GM19395 (cell line): ENCODE results near the gene ZNF710.

Experiments used
- ATAC-seq: cut with Tn5 transposase; IDR thresholded peaks from one replicate; pipeline ENCODE4 v1.9.1; 2021; ENCODE audit warnings: mild to moderate bottlenecking, moderate library complexity; ENCODE audit not compliant: unreplicated experiment

The ZNF710 gene

DNA sequence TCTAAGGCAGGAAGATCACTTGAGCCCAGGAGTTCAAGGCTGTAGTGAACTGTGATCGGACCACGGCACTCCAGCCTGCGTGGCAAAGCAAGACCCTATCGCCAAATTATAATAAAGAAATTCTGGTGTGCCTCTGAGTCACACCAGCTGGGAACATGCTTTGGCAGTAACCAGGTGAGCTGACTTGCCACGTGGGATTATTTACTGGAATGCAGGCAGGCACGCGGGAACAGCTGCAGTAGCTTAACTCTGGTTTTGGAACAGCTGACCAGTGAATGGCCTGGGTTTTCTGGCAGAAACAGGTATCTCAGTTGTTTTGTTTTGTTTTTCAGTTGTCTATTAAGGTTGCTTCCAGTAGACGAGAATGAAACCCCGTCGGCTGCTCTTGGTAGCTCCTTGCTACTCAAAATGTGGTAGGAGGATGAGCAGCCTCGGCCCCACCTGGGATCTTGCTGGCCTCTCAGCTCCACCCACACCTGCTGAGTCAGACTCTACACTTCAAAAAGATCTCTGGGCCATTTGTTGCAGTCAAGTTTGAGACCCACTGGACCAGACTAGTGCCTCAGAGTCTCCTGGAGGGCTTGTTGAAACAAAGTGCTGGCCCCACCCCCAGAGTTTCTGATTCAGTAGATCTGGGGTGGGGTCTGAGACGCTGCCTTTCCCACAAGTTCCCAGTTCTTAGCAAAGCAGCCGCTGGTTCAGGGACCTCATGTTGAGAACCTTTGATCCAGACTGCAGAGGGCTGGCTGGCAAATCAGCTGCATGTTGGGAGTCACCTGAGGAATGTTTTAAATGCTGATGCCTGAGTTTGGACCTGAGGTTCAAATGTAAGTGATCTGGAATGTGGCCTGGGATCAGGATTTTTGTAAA is 74.5 kb downstream of the ZNF710 start:
- ATAC-seq: no peak

DNA sequence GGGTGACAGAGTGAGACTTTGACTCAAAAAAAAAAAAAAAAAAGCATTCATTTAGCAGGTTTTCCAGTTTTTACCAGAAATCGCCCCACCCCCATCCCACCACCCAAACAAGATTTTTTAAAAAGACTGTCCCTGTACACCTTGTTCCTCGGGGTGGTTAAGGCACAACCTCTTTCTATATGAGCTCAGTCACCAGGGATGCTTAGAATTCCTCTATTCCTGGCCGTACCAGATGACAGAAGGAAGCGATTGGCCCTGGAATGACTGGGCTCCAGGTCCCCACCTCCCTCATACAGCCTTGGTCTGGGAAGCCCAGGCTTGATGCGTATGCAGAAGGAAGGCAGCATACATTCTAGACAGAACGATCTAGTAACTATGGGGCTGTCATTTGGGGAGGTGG is 75.6 kb downstream of the ZNF710 start:
- ATAC-seq: no peak

DNA sequence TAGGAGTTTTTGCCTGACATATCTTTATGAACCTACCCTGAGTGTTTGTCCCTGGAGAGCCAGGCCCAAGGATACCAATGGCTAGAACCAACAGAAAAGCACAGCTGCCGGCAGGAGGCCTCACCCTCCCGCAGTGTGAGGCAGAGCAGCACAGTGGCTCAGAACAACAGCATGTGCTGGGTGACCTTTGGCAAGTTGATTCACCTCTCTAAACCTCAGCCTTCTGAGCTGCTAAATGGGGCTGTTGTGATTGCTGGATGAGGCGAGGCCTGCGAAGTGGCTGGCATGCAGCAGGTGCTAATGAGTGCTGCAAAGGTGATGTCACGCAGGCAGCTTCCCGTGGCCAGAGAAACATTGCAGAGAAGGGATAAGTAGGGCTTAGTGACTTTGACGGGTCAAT is 77.8 kb downstream of the ZNF710 start:
- no peak for ATAC-seq

DNA sequence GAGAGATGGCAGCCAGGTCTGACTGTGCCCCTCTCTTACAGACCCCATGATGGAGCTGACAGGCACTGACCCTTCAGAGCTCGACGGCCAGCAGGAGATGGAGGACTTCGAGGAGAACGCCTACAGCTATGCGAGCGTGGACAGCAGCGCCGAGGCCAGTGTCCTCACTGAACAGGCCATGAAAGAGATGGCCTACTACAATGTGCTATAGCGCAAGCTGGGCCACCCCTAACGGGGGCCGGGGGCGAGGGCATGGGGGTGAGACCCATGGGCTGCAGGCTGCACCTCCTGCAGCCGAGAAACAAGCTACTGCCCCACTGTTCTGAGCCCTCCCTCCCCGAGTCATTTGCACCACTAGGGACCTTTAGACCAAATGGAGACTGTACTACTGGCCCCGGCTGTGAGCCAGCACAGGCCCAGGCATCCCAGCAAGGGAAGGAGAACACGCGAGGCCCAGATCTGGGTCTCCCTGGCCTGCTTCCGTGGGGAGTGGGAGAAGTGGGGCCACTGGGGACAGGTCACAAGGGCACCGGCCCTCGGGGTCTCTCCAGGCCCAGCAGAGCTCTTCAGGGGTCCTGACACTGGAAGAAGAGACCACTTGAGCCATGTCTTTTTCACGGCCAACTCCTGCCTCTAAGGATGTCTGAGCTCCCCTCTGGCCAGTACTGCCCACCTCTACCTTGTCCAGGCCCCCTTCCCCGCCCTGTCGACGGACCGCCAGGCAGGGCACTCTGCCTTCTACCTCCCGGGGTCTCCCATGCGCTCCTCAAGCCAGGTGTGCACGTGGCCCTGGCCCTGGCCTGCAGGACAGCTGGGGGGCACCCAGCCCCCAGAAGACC is 78.7 kb downstream of the ZNF710 start:
- ATAC-seq: no peak

DNA sequence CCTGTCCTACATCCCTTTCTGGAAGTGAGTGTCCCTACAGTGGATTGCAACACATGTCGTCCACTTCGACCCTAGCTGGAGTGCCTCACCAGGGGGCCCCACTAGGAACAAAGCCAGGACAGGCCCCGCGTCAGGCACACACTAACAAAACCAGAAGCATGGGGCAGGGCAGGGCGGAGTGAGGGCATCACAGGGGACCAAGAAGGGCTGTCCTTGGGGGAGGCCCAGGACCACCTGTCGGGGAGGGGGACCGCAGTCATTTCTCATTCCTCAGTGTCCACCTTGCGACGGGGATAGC is 79.3 kb downstream of the ZNF710 start:
- ATAC-seq: no peak

DNA sequence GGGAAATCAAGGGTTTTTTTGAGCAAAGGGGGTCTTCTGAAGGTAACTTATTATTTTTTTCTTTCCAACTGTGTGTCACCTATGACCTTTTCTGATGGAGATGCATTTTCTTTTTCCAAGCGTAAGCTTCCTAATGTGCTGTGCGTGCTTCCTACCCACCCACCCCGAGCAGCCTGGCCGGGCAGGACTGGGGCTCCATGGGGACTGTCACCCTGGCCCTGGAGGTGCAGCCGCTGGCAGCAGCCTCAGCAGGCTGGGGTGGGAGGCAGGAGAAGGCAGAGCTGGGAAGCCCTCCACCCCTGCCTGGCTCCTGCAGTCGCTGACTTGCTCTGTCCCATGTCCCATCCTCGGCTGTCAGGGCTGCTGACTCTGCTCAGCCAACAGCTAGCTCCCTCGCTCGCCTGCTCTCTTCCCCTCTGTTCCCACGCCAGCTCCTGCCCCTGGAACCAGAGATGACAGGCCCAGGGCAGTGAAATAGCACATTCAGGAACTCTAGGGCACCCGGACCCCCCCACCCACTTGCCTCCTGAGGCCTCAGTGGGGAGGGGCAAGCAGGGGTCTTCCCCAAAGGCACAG is 79.8 kb downstream of the ZNF710 start:
- ATAC-seq: no peak

DNA sequence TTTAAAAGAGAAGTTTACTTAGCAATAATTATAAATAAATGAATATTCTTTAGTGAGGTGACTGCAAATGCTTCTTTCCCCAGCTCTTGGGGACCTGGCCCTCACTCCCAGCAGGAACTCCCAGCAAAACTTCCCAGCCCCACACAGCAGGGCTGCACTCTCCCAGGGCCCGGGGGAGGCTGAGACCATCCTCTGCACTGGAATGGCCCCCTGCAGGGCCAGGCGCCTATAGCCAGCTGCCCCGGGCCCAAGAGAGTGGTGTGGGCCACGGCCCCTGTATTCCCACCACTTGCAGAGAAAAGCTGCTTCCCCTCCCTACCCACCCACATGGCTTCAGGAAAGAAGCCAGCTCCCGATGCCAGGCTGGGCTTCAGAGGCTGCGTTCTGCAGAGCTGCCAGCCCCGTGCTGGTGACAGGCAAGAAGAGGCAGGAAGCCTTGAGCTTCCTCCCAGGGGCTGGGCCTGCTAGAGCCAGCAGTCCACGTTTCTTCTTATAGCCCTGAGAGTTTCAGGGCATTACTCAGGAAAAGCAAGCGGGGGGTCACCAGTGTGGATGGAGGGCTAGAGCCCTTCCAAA is 81.1 kb downstream of the ZNF710 start:
- ATAC-seq: no peak

DNA sequence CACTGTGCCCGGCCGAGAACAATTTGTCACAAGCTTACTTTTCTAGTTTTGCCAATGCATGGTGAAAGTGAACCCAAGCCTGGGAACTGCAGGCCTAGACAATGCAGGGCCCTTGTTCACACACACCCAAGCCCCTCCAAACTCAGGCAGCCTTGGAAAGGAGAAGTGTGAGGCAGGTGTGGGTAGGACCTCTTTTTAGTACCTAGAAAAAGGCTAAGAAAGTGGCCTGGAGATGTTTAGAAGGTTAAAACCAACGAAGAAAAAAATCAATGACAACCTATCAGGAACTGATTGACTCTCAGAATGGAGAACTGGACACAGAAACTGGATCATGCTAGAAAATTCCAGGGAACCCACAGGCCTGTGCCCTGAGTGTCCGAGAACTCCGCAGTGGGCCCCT is 82.3 kb downstream of the ZNF710 start:
- no peak for ATAC-seq

DNA sequence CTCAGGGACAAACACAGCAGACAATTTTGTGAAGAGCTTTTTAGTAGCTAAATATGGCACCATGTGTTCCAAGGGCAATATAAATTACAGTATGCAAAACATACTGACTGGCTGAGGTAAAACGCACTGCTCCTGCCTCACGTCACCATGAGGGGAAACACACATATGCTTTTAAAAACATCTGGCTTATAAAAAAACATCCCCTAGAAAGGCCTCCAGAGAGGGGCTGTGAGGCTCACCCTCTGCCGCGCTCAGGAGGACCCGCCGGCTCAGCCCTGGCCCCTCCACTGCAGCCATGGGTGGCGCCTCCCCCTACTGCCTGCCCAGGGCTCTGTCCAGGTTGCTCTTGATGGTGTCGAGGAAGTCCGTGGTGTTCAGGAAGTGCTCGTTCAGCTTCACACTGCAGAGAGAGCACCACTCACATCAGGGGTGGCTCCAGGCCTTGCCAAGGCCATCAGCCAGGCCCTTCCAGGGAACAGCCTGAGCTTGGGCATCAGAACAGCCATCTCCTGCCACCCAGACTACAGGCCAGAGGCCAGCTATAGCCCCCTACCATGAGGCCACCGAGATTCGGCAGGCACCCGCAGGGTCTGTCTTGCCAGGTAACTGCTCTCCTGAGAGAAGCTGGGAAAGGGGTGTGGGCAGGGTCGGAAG is 83.0 kb downstream of the ZNF710 start:
- ATAC-seq: no peak

DNA sequence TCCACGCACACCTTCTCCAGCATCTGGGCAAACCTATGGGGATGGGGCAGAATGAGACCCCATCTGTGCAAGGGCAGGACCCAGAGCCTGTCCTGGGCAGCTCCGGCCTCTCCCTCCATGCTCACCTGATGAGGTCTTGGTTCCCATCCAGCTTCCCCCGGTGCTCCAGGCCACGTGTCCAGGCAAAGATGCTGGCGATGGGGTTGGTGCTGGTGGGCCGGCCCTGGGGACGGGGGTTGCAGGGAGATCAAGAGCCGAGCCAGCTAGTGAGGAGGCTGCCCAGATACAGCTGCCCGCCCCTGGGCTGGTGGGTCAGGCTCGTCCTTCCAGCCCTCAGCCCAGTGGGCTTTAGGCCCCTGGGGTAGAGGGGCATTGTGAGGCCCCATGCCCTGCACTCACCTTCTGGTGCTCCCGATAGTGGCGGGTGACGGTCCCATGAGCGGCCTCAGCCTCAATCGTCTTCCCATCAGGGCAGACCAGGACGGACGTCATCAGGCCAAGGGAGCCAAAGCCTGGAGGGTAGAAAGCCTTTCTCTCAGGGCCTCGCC is 83.8 kb downstream of the ZNF710 start:
- ATAC-seq: no peak

DNA sequence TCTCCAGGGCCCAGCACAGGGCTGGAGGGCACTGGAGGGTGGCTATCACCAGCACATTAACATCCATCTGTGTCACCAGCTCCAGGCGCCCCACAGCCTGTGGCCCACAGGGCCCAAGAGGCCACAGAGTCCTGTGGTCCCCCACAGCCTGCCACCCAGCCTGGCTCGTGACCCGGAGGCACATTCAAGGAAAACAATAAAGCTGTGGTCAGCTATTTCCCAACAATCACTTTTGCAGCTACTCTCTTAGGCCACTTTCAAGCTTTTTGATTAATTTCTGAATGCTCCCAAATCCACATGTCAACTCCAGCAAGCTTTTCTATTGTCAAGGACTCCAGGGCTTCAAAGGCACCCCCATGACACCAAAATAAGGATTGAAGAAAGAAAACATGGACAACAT is 84.4 kb downstream of the ZNF710 start:
- no peak for ATAC-seq

DNA sequence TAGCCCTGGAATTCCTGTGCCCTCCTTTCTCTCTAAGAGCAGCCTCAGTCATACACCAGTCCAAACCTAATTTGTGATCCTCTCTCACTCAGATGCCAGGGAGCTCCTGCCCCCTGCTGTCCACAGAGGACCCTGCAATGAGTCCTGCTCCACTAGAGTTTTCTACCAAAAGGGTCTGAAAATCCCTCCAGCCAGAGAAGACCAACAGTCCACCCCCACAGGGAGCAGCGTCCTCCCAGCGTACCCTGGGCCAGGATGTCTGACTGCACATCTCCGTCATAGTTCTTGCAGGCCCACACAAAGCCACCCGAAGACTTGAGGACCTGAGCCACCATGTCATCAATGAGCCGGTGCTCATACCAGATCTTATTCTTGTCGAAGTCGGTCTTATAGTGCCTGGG is 85.7 kb downstream of the ZNF710 start:
- no peak for ATAC-seq

DNA sequence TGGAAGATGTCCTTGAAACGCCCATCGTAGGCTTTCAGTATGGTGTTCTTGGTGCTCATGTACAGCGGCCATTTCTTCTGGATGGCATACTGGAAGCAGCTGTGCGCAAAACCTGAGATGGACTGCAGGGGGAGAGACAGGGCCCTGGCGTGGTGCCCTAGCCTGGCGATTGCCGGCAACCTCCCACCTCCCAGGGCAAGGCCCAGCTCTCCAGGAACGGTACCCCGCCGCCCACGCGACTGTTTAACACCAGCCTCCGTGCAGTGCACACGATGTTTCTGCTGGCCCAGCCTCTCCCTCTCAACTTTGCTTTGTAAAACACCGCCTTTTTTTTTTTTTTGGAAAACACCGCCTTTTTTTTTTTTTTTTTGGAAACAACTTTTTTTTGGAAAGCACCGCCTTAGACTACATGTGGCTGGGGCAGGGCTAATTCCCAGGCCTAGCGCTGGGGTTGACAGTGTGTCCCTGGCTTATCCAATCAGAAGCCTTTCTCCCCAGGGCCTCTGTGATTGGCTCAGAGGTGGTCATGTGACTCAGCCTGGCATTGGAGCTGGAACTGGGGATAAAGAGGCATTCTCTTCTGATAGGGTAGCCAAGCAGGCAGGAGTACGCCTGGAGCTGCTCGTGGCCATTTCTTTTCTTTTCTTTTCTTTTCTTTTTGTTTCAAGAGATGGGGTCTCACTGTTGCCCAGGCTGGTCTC is 86.5 kb downstream of the ZNF710 start:
- no peak for ATAC-seq

DNA sequence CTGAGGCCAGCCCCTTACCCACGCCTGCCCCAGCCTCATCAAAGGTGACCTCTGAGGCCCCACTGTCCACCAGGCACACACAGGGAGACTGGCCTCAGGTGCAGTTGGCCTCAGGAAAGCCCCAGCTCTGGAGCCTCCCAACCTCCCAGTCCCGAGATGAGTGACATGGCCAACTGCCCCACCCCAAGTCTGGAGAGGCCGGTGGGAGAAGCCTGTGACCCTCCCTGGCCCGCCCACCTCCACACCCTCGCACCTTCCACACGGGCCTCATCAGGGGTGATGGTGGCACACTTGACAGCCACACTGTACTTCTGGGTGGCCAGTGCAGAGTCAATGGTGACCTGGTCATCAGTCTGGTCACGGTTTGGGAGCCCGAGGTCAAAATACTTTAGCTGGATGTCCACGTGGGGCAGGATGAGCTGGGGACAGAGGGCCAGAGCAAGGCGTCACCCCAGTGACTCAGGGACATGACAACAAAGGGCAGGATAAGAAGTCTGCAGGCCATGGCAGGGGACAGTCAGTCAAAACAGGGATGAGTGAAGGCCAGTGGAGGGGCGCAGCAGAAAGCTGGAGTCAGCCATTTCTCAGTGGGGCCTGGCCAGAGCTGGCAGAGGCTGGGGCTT is 89.2 kb downstream of the ZNF710 start:
- no peak for ATAC-seq

DNA sequence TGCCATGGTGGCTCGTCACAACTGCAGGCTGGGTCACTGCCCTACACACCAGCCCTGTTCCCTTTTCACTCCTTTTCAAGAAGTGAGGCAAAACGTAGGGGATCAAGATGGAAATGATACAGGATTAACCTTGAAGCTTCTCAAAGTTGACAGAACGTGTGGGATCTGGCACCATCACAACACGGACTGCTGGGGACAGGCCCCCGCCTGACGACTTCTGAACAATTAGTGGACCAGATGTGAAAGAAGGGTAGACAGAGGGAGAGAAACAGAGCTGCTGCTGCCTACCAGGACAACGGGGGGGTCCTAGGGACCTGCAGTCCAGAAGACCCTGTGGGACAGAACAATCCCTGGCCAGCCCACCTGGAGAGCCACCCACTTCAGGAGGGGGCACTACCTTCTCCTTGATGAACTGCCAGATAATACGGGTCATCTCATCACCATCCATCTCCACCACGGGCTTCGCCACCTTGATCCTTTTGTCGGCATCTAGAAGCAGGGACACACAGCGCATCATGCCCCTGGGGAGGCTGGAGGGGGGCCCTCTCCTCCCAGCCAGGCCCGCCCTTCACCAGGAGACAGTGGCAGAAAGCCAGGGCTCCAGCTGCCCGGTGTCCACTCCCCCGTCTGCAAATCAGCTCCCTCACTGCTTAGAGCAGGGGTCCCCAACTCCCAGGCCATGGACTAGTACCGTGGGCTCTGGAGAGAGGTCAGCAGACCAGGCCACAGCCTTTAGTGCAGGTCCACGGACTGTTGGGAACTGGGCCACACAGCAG is 90.2 kb downstream of the ZNF710 start:
- ATAC-seq: no peak

DNA sequence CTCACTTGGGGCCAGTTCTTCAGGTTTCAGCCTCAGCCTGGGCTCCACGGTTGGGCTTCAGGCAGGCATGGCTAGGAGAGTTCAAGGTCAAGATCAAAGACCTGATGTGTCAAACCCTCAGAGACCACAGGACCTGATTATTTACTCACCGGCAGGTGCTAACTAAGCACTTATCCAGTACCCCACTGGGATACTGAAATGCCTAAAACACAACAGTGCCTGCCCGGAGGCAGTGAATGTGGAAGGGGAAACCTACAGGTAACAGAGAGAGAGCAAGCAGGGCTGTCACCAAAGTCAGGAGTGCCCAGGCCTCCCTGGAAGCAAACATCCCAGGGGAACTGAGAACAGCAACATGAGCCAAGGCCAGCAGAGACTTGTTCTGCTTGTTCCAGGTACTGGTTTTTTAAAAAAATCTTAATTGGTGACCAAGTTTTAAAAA is 94.4 kb downstream of the ZNF710 start:
- ATAC-seq: no peak

DNA sequence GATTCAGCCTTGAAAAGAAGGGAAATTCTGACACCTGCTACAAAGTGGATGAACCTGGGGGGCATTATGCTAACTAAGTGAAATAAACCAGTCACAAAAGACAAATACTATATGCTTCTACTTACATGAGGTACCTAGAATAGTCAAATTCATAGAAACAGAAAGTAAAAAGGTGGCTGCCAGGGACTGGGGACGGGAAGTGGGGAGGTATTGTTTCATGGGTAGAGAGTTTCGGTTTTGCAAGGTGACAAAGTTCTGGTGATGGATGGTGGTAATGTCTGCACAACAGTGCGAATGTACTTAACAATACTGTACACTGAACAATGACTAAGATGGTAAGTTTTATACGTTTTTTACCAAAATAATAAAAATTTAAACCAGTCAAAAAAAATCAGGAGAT is 96.4 kb downstream of the ZNF710 start:
- ATAC-seq: peak; percentile 76

DNA sequence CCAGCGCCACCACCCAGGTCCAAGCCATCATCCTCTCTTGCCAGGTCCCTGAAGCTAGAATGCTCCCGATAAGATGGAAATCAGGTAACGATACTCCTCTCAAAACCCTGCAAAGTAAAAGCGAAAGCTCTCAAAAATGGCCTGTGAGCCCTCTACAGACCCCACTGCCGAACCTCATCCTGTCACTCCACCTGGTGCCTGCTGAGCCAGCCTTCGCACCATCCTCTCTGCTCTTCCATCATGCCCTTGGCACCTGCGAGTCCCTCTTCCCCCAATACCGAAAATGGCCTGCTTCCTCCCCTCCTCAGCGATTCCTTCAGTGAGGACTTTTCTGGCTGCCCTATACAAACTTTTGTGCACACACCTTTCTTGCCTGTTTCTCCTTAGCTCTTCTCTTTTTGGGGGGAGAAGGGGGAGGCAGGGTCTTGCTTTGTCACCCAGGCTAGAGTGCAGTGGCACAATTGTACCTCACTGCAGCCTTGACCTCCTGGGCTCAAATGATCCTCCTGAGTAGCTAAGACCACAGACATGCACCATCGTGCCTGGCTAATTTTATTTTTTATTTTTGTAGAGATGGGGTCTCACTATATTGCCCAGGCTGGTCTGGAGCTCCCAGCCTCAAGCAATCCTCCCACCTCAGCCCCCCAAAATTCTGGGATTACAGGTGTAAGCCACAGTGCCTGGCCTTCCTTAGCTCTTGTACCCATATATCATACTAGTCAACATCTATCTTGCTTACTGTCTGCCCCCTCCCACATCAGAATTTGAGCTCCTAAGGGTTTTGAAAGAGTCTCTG is 98.1 kb downstream of the ZNF710 start:
- peak; percentile 29 for ATAC-seq
